ENCODE results near the gene SORCS2. TPM values are rescaled to one million over a fixed set of nuclear protein-coding genes. Genes with fewer than 3 reads are reported as not detected.

The SORCS2 gene
- total and polyA plus RNA-seq, 2 of the 8 experiments (the other 6 are each of a cell fraction or from before 2014, with no cell fraction given) = 0.36 to 1.8 TPM

DNA sequence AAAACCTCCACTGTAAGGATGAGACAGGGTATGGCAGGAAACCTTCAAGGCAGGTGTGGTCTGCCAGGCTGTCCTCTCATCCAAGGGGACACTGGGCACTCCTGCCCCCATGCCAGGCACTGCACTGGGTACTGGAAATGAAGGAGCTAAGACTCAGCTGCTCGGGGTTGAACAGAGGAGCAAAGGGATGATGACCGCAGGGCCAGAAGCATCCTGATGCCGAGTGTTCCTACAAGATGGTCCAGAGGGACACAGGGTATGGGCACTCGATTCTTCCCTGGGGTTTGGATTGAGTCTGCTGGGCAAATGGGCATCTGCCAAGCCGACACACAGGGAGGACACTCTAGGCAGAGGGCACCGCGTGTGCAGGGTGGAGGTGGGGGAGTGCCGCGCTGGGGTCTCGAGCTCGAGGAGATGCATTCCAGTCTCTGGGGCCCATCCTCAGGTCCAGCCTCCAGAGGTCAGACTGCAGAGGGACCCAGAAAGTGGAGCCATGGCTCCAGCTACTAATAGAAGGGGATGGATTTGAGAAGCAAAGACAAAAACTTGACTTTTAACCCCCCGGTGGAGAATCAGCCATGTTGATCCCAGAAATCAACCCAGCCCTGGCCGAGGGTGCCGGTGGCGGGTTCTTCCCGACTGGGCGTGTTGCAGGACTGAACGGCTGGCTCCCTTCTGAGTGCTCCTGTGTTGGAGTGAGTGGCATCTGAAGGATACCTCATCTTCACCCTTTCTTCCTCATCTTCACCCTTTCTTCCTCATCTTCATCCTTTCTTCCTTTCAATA is 500.3 kb downstream of the SORCS2 start:
- H2BK20ac ChIP-seq (ENCODE audit: low read length) = no peak overlapping the region
- no peak overlapping the region for H3K9ac ChIP-seq (replicated peaks in 1 of 4; ENCODE audit: extremely low read depth in 1 of 4, low read depth in 3 of 4, low read length in 3 of 4)
- ChIA-PET CTCF (ENCODE audit: partially characterized antibody) (interaction anchor here (0.9 to 1.0 kb wide), 2 partner anchors 12 to 113 kb away, joined by 3 read pairs; no protein-coding TSS in a partner anchor), POLR2A (ENCODE audit: partially characterized antibody) (no interaction called here)
- H2AFZ ChIP-seq (ENCODE audit: low read length) = no peak overlapping the region
- H4K5ac ChIP-seq (ENCODE audit: insufficient read length, low read depth, low read length) = no peak overlapping the region
- no peak overlapping the region for H3K4me3 ChIP-seq (ENCODE audit: extremely low read depth in 1 of 4, insufficient read depth in 2 of 4, low read depth in 3 of 4, low read length in 4 of 4)
- WGBS, 2 experiments (ENCODE audit: extremely low coverage in 1 of 2, insufficient coverage in 1 of 2, insufficient read length in 1 of 2, insufficient replicate concordance in 2 of 2, low coverage in 1 of 2, low lambda C conversion rate in 2 of 2, missing lambda C conversion rate in 1 of 2) = 86% methylated on average over 18 of the region's 18 CpGs; no CpG with 5 or more reads in 1 of the 2 experiments
- no peaks in the 10 kb centered on the region for H3K79me2 ChIP-seq (ENCODE audit: control insufficient read depth in 1 of 2, insufficient read depth in 2 of 2, low read length in 2 of 2)
- no peak overlapping the region for H4K91ac ChIP-seq (replicated peaks; ENCODE audit: insufficient read length, low read length)
- no peaks in the 10 kb centered on the region for H3K4me1 ChIP-seq (replicated peaks in 1 of 4; ENCODE audit: control insufficient read depth in 3 of 4, insufficient read depth in 4 of 4, low read length in 3 of 4)
- H3K56ac ChIP-seq (replicated peaks; ENCODE audit: insufficient read length, low read depth, low read length) = no peak overlapping the region
- no peaks in the 10 kb centered on the region for H3K27me3 ChIP-seq (replicated peaks in 1 of 4; ENCODE audit: control insufficient read depth in 3 of 4, extremely low read depth in 1 of 4, insufficient read depth in 3 of 4, low read length in 3 of 4)
- peaks cover 0 to 6% of the 10 kb centered on the region in 2 experiments for H4K20me1 ChIP-seq (replicated peaks in 1 of 2; ENCODE audit: control insufficient read depth in 1 of 2, insufficient read depth in 2 of 2, low read length in 2 of 2)
- H2BK12ac ChIP-seq (ENCODE audit: low read depth, low read length) = no peak overlapping the region
- H3K18ac ChIP-seq (ENCODE audit: extremely low read depth, low read length) = no peak overlapping the region
- no peak overlapping the region for H3K23ac ChIP-seq (ENCODE audit: insufficient read length)
- no peak overlapping the region for H3K4me2 ChIP-seq (ENCODE audit: insufficient read depth in 1 of 2, low read depth in 2 of 2, low read length in 2 of 2)
- H2AK5ac ChIP-seq (ENCODE audit: low read depth, low read length) = no peak overlapping the region
- H3K4ac ChIP-seq (replicated peaks; ENCODE audit: insufficient read length, low read depth, low read length) = no peak overlapping the region
- no peaks in the 10 kb centered on the region for H3K79me1 ChIP-seq (ENCODE audit: low read depth, low read length)
- no peaks in the 10 kb centered on the region for H3K9me3 ChIP-seq (ENCODE audit: insufficient read depth in 2 of 2, low read depth in 1 of 2, low read length in 1 of 2)
- peaks cover 14% of the 10 kb centered on the region; the same call in 1 of the 2 replicates for H3K23me2 ChIP-seq (ENCODE audit: low read depth, low read length)
- H3K27ac ChIP-seq (ENCODE audit: low read depth, low read length) = no peak overlapping the region
- H3K36me3 ChIP-seq (ENCODE audit: control insufficient read depth in 2 of 4, insufficient read depth in 4 of 4, low read length in 3 of 4) = no peaks in the 10 kb centered on the region
- no peak overlapping the region for H2BK120ac ChIP-seq (replicated peaks; ENCODE audit: low read depth, low read length)
- TF ChIP-seq TAF1 (IDR thresholded peaks at IDR 0.05; ENCODE audit: low read depth, low read length) (no peak), SP4 (IDR thresholded peaks at IDR 0.05; ENCODE audit: low read length) (no peak), GTF2F1 (IDR thresholded peaks at IDR 0.05; ENCODE audit: borderline replicate concordance, low read depth, low read length) (no peak), BCL11A (IDR thresholded peaks at IDR 0.05; ENCODE audit: low read depth in 2 of 2, low read length in 2 of 2) (no peak), HDAC2 (IDR thresholded peaks at IDR 0.05; ENCODE audit: borderline replicate concordance in 1 of 2, low read depth in 2 of 2, low read length in 2 of 2) (no peak)
- TF ChIP-seq, protein P1, sequence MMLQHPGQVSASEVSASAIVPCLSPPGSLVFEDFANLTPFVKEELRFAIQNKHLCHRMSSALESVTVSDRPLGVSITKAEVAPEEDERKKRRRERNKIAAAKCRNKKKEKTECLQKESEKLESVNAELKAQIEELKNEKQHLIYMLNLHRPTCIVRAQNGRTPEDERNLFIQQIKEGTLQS (IDR thresholded peaks at IDR 0.05; ENCODE audit: insufficient read depth, low read depth, low read length) = no peak
- H4K8ac ChIP-seq (ENCODE audit: extremely low read depth, insufficient read depth, low read length) = no peak overlapping the region
- DNase-seq (ENCODE audit: low read depth in 1 of 2, low spot score in 2 of 2) (no peak), FAIRE-seq (no peak)
- H3K14ac ChIP-seq (ENCODE audit: insufficient read length) = no peak overlapping the region
- no peak overlapping the region for H2BK5ac ChIP-seq (ENCODE audit: low read depth, low read length)
- H2BK15ac ChIP-seq (ENCODE audit: low read length) = no peak overlapping the region
